Left renal pelvis (tissue), 4 donors: ENCODE measurements around the gene PPP6R3. TPM values are rescaled to one million over a fixed set of nuclear protein-coding genes. Genes with fewer than 3 reads are reported as not detected.
"Not testable (repeated sequence)": the region's sequence is repeated elsewhere in the genome, so short reads cannot be mapped to it uniquely, and the experiment has no call there.

ENCODE experiments used
- DNase-seq, 4 donors: peaks; one replicate each; pipeline ENCODE4 v3.0.0-alpha.2; 2013; ENCODE audit warnings: low read depth in 4 of 4, low spot score in 3 of 4
- polyA plus RNA-seq, 4 donors: library from polyadenylated mRNA; unstranded; fragments of 120-200 nt; gene quantifications; one replicate each; pipeline ENCODE4 v1.2.1, GENCODE V29; 2013; ENCODE audit not compliant: insufficient read length in 4 of 4

PPP6R3 gene
- polyA plus RNA-seq, 4 donors = 69.0 to 114 (median 102) TPM

- DNase-seq = no peak
These were observed 5.1 kb upstream of the PPP6R3 start for GRCh38 chr11:68455485-68455884.

- no peak for DNase-seq
These were observed 3.2 kb upstream of the PPP6R3 start for GRCh38 chr11:68457216-68457897.

GRCh38 chr11:68457898-68458249 is 2.7 kb upstream of the PPP6R3 start:
- DNase-seq = no peak

DNA sequence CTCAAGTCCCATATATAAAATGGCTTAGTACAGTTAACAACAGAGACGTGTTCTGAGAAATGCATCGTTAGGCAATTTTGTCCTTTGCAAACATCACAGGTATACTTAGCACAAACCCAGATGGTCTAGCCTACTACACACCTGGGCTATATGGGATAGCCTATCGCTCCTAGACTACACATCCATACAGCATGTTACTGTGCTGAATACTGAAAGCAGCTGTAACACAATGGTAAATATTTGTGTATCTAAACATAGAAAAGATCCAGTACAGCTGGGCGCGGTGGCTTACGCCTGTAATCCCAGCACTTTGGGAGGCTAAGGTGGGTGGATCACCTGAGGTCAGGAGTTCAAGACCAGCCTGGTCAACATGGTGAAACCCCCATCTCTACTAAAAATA is 2.2 kb upstream of the PPP6R3 start:
- not testable (repeated sequence) for DNase-seq

DNA sequence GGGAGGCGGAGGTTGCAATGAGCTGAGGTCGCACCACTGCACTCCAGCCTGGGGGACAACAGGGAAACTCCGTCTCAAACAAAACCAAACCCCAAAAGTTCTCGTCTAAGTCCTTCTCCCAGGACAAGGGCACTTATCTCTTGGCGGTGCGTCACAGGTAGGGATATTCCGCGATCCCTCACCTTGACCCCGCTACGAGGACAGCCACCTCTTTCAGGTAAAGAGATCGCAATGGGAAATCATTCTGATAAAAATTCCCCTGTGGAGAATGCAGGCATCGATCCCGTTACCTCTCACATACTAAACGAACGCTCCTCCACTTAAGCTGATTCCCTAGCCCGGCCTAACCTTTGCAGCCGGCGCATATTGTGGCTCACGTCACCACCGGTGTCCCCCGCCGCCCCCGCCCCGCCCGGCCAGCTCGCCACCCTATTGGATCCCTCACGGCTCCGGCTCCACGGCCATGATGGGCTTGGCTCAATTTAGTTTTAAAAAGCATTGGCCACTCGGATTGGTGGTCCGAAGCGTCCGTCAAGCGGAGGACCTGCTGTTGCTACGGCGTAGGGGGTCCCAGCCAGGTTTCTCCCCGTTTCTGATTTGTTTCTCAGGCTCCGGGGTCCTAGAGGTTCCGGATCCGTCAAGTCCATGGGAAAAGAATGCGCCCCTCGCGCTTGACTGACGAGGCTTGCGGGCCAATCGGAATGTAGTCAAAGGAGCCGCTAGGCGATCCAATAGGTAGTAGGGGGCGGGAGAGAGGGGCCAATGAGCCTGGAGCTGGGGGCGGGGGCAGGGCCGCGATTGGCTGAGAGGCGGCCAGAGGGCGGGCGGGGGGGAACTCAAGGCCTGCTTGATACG is 439 bp upstream of the PPP6R3 start:
- peak; percentile 99 to 100 (median 100) for DNase-seq

DNA sequence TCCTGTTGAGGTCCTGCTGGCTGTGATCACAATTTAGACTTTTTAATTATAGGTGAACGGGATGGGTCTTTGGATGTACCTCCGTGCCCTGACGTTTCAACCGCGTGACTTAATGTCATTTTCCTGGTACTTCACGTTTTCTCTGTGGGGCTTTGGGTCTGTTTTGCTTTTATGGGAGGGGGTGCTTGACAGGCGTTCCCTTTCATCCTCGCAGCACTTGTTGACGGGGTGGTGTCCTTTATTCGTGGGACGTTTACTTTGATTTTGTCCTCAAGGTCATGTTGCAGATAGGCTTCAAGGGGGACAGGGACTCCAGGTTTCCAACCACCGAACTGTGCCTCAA is 994 bp downstream of the PPP6R3 start:
- no peak for DNase-seq

- no peak for DNase-seq
These were observed 3.2 kb downstream of the PPP6R3 start for GRCh38 chr11:68463714-68464113.

- DNase-seq = no peak
These were observed 6.8 kb downstream of the PPP6R3 start for GRCh38 chr11:68467201-68467834.

GRCh38 chr11:68468217-68468828 is 7.8 kb downstream of the PPP6R3 start:
- DNase-seq = no peak

- DNase-seq = no peak
These were observed 8.6 kb downstream of the PPP6R3 start for GRCh38 chr11:68469122-68469521.

DNA sequence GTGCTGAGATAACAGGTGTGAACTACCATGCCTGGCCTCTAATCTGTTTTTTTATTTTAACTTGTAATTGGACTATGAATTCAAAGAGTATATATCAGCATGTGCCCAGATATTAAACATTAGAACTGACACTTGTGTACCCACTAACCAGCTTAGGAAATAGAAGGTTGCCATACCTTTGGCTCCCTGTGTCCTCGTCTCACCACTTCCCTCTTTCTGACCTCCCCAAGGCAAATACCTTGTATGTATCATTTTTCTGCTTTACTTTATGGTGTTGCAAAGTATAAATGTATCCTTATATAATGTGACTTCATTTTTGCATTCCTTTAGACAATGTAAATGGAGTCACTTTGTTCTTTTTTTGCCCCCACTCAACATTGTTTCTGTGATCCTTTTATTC is 9.1 kb downstream of the PPP6R3 start:
- no peak for DNase-seq

GRCh38 chr11:68470304-68470811 is 9.8 kb downstream of the PPP6R3 start:
- no peak for DNase-seq

GRCh38 chr11:68471360-68472340 is 11.1 kb downstream of the PPP6R3 start:
- no peak for DNase-seq

GRCh38 chr11:68472778-68473177 is 12.2 kb downstream of the PPP6R3 start:
- no peak for DNase-seq

- no peak for DNase-seq
These were observed 13.1 kb downstream of the PPP6R3 start for GRCh38 chr11:68473693-68474092.

- DNase-seq = not testable (repeated sequence)
These were observed 15.1 kb downstream of the PPP6R3 start for GRCh38 chr11:68475626-68476025.

GRCh38 chr11:68479390-68479789 is 18.8 kb downstream of the PPP6R3 start:
- no peak for DNase-seq

DNA sequence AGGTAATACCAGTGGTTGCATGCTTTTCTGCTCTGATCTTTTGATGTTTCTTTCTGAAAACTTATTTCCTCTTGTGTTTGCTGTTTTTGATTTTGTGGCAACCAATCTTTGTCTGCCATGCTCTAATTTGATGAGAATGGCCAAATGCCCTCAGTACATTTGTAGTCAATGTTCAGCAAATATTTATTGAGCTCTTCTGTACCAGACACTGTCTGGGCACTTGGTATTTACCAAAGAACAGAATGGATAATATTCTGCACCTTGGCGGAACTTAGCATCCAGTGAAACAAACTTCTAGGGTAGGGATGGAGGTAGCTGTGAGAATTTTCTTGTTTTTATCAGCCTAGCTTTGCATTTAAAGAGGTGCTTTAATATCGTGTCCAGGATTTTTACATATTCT is 19.6 kb downstream of the PPP6R3 start:
- DNase-seq = no peak

DNA sequence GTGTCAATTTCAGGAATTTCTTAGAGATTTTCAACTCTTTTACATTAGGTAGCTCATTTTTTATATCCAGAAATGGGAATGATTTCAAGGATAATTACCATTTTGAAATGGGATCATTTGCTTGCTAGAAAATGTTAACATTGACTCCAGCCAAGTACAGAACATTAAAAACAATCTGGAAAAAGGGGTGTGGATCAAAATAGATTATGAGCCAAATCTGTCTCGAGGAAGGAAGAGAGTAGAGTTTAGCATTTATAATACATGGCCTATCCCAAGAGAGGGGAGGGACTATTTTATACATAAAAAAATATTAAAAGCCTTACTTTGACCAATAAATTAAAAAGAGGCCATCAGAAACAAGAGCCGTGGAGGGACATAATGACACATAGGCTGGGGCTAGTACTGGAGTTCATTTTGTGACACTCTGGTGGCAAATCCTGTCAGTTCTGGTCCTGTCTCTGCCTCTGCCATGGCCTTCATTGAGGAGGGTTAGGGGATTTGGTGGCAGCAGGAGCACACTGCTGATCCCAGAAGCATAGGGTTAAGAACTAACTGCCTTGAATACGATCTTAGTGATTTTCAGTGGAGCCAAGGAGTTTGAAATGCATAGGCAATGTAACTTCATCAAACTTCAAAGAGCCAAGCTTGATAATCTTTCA is 20.4 kb downstream of the PPP6R3 start:
- DNase-seq = no peak
